GM12865 (cell line): ENCODE measurements around the gene ZPR1.

Experiments used
- DNase-seq: peaks from one replicate; pipeline ENCODE4 v3.0.0; 2010; ENCODE audit warnings: low read depth
- H3K4me3 ChIP-seq: 2 replicates; pipeline ENCODE4 v1.5.1; 2011; ENCODE audit warnings: mild to moderate bottlenecking, low read depth, low read length, control low read depth
- CTCF ChIP-seq: IDR thresholded peaks from 2 replicates; pipeline ENCODE4 v1.5.1; 2011; ENCODE audit warnings: low read length, control low read depth, low read depth, inconsistent platforms; ENCODE audit not compliant: insufficient read depth; ENCODE audit errors: missing control alignments

ZPR1 gene

DNA sequence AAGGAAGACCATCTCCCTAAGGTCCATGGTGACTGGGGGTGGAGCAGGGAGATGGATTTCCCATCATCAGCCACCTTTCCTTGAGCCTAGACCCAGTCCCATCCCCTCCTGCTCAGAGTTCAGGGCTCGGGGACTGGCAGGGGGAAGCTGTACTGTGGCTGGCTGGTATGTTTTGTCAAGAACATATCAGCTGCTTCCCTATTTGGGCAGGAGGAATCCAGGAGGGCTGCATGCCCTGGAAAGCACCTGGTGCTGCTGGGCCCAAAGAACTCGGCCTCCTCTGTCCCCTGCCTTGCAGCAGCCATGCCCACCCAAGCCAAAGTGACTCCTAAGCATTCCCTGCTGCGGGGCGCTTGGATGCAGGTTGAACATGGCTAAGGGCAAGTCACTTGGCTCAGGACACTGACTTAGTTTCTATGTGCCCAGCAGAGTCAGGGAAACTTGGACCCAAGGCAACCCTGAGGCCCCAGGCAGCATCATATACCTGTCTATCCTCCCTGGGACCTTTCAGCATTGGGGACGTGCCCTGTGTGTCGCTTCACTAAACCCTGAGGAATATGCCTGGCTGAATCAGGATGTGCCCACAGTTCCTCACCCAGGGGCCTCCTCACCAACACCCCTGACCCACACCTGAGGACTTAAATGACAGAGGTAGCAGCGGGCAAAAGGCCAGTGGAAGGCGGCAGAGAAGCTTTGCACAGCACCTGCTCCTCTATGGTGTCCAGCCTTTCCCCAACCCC lies 58.2 kb downstream of the ZPR1 start:
- DNase-seq, result no peak
- TF ChIP-seq CTCF, result no peak
- H3K4me3 ChIP-seq, result no peak overlapping the region

- H3K4me3 ChIP-seq, result no peak overlapping the region
- DNase-seq, result no peak
- no peak for TF ChIP-seq CTCF
These were observed 59.8 kb downstream of the ZPR1 start for GRCh38 chr11:116727990-116728389.

DNA sequence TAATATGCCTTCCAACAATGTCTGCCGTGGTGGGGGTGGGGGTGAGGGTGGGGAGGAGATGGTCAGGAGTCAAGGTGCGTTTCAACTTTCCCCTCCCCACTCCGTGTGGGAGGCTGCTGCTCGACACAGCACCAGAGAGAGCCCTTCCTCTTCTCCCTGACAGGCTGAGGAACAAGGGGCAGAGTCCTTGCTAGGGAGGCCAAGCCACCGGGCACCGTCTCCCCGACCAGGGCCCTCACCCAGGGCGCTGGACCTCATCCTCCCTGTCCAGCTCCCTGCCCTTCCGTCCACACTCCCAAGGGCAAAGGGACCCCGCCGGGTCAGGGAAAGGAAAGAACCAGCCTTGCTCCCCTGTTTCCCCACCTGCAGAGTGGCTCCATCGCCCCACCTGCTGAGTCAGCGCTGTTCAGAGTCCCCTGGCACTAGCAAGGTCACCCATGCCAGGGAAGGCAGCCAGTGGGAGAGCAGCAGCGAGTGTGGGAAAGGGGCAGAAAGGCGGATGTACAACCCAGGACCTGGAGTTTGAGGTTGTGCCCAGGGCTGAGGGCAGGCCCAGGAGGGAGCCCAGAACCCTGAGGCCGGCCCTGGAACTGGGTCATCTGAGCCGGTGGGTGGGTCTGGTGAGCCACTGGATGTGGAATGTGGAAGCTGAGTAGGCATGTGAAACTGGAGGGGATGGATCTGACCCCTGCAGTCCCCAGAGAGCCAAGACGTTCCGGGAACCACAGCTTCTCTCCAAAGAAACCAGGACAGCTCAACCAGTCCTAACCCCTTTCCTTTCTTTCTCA lies 62.2 kb downstream of the ZPR1 start:
- no peak for TF ChIP-seq CTCF
- no peak overlapping the region for H3K4me3 ChIP-seq
- DNase-seq, result no peak

- no peak overlapping the region for H3K4me3 ChIP-seq
- TF ChIP-seq CTCF, result no peak
These were observed 63.0 kb downstream of the ZPR1 start for GRCh38 chr11:116724813-116725212.

More at GRCh38 chr11:116724813-116725212, 63.0 kb downstream of the ZPR1 start:
- no peak for DNase-seq
